Nephron progenitor cell (in vitro differentiated cells): Measurements from ENCODE around the gene BMF.
"Not testable (repeated sequence)": the region's sequence is repeated elsewhere in the genome, so short reads cannot be mapped to it uniquely, and the experiment has no call there.

ENCODE experiments used
- DNase-seq: peaks from one replicate; pipeline ENCODE4 v3.0.0; 2021
- H3K27ac Mint-ChIP-seq: 2 replicates; pipeline ENCODE4 v1.8.0; 2021; ENCODE audit warnings: mild to moderate bottlenecking, moderate library complexity, mixed read lengths
- H3K27me3 Mint-ChIP-seq: 2 replicates; pipeline ENCODE4 v1.8.0; 2021; ENCODE audit warnings: mild to moderate bottlenecking, low read depth, mixed read lengths; ENCODE audit not compliant: poor library complexity
- H3K36me3 Mint-ChIP-seq: 2 replicates; pipeline ENCODE4 v1.8.0; 2021; ENCODE audit warnings: low read depth, mixed read lengths
- H3K4me1 Mint-ChIP-seq: 2 replicates; pipeline ENCODE4 v1.8.0; 2021; ENCODE audit warnings: mixed read lengths
- H3K4me3 Mint-ChIP-seq: 2 replicates; pipeline ENCODE4 v1.8.0; 2021; ENCODE audit warnings: mild to moderate bottlenecking, moderate library complexity, mixed read lengths
- H3K9me3 Mint-ChIP-seq: 2 replicates; pipeline ENCODE4 v1.8.0; 2021; ENCODE audit warnings: mild to moderate bottlenecking, moderate library complexity, mixed read lengths
- TF ChIP-seq, protein P1 (sequence below): fragments of 200-600 bp; sonication (generic); IDR thresholded peaks from 2 replicates; pipeline ENCODE4 v1.5.0; 2021; ENCODE audit warnings: antibody characterized with exemption

BMF gene

DNA sequence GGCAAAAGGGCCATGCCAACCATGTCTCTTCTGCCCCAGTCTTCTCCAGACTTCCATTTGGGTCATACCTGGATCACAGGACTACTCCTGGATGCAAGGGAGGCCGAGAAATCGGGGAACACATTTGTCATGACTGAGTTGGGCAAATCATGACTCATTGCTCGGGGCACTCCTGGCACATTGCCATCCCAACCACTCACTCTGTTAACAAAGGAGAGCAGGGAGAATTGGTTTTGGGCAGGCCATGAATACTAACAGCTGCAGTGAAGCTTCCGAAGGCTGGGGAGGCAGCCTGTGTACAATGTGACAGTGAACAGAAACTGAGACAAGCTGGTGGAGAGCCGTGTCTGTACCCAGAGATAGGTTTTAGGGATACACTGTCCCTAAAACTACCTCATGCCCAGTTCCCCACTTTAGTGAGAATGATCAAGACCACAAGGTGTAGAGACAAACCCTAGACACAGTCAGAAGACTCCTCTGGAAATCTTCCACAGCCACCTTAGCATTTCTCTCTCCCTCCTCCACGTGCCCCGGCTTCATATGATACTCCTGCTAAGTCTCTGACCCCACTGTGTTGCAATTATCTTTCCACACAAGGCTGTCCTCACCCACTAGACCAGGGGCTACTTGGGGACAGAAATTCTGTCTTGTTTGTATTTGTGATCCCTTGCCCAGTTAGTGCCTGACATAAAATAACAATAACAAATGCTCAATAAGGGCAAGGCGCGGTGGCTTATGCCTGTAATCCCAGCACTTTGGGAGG lies 41.7 kb upstream of the BMF start:
- H3K36me3 Mint-ChIP-seq = no peaks in the 10 kb centered on the region
- peaks cover 5% of the 10 kb centered on the region for H3K9me3 Mint-ChIP-seq
- peaks cover 19% of the 10 kb centered on the region for H3K27me3 Mint-ChIP-seq
- DNase-seq = no peak
- TF ChIP-seq, protein P1, sequence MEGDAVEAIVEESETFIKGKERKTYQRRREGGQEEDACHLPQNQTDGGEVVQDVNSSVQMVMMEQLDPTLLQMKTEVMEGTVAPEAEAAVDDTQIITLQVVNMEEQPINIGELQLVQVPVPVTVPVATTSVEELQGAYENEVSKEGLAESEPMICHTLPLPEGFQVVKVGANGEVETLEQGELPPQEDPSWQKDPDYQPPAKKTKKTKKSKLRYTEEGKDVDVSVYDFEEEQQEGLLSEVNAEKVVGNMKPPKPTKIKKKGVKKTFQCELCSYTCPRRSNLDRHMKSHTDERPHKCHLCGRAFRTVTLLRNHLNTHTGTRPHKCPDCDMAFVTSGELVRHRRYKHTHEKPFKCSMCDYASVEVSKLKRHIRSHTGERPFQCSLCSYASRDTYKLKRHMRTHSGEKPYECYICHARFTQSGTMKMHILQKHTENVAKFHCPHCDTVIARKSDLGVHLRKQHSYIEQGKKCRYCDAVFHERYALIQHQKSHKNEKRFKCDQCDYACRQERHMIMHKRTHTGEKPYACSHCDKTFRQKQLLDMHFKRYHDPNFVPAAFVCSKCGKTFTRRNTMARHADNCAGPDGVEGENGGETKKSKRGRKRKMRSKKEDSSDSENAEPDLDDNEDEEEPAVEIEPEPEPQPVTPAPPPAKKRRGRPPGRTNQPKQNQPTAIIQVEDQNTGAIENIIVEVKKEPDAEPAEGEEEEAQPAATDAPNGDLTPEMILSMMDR = no peak
- H3K4me3 Mint-ChIP-seq = no peak overlapping the region
- H3K27ac Mint-ChIP-seq = no peak overlapping the region
- peaks cover 17% of the 10 kb centered on the region for H3K4me1 Mint-ChIP-seq

GRCh38 chr15:40149339-40149738 lies 40.7 kb upstream of the BMF start:
- Mint-ChIP-seq H3K27me3 (peaks cover 15% of the 10 kb centered on the region), H3K27ac (no peak overlapping the region), H3K36me3 (no peaks in the 10 kb centered on the region), H3K4me1 (peaks cover 11% of the 10 kb centered on the region), H3K9me3 (peaks cover 5% of the 10 kb centered on the region), H3K4me3 (no peak overlapping the region)
- TF ChIP-seq, protein P1 = no peak
- no peak for DNase-seq

- peaks cover 5% of the 10 kb centered on the region for H3K9me3 Mint-ChIP-seq
- peaks cover 15% of the 10 kb centered on the region for H3K27me3 Mint-ChIP-seq
- no peak for DNase-seq
- H3K4me3 Mint-ChIP-seq = no peak overlapping the region
- H3K27ac Mint-ChIP-seq = no peak overlapping the region
- H3K4me1 Mint-ChIP-seq = peaks cover 5% of the 10 kb centered on the region
- TF ChIP-seq, protein P1 = no peak
- H3K36me3 Mint-ChIP-seq = no peaks in the 10 kb centered on the region
Observed at GRCh38 chr15:40146037-40146436, 37.4 kb upstream of the BMF start.

DNA sequence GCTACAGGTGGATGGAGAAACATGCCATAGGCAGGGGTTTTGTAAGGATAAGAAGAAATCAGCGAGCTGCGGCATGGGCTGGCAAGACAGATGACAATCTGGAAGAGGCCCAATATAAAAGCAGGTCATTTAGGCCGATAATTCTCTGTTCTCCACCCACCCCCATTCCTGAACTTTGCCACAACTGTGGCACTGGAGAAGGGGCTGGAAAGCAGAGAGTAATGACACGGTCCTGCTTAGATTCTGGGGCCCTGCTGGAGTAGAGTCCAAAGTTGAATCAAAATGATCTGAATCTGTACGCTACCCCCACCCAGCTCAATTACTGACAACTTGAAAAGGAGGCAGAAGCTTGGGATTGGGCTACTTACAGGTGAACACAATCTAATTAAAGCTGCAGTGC lies 33.7 kb upstream of the BMF start:
- TF ChIP-seq, protein P1 = no peak
- no peaks in the 10 kb centered on the region for H3K36me3 Mint-ChIP-seq
- H3K27me3 Mint-ChIP-seq = peaks cover 4% of the 10 kb centered on the region
- H3K4me1 Mint-ChIP-seq = no peaks in the 10 kb centered on the region
- no peak overlapping the region for H3K27ac Mint-ChIP-seq
- no peak overlapping the region for H3K4me3 Mint-ChIP-seq
- no peak for DNase-seq
- no peaks in the 10 kb centered on the region for H3K9me3 Mint-ChIP-seq

- H3K4me1 Mint-ChIP-seq = peaks cover 16% of the 10 kb centered on the region
- H3K36me3 Mint-ChIP-seq, H3K27ac Mint-ChIP-seq: not testable (repeated sequence)
Observed at GRCh38 chr15:40138201-40138570, 29.5 kb upstream of the BMF start.

GRCh38 chr15:40137303-40138200 lies 28.9 kb upstream of the BMF start:
- TF ChIP-seq, protein P1 = no peak
- H3K4me1 Mint-ChIP-seq = peaks cover 16% of the 10 kb centered on the region
- no peaks in the 10 kb centered on the region for H3K9me3 Mint-ChIP-seq
- peaks cover 5% of the 10 kb centered on the region for H3K27me3 Mint-ChIP-seq
- no peak overlapping the region for H3K4me3 Mint-ChIP-seq
- DNase-seq = no peak
- no peaks in the 10 kb centered on the region for H3K36me3 Mint-ChIP-seq
- no peak overlapping the region for H3K27ac Mint-ChIP-seq

More at GRCh38 chr15:40138201-40138570, 29.5 kb upstream of the BMF start:
- H3K4me3 Mint-ChIP-seq, DNase-seq, H3K9me3 Mint-ChIP-seq, H3K27me3 Mint-ChIP-seq: not testable (repeated sequence)
